PC-9 (cell line): ENCODE measurements around the gene ACOXL. TPM values are rescaled to one million over a fixed set of nuclear protein-coding genes. Genes with fewer than 3 reads are reported as not detected.

ENCODE experiments used
- BruUV-seq: library from RNA; stranded (reverse); fragments of 400-500 nt; replicated peaks from 2 replicates; lab custom pipeline; 2021; lab: Mats Ljungman, UMichigan
- CTCF ChIA-PET: fragments of 300-600 bp; sonication (Branson Sonifier 250); formaldehyde crosslinking; loops from one replicate; lab custom pipeline; 2022; ENCODE audit warnings: antibody characterized with exemption; lab: Charles Lee
- POLR2A ChIA-PET: fragments of 300-600 bp; sonication (Branson Sonifier 250); formaldehyde crosslinking; loops from one replicate; lab custom pipeline; 2022; ENCODE audit warnings: antibody characterized with exemption; ENCODE audit not compliant: unreplicated experiment; lab: Charles Lee
- DNase-seq, 2 experiments: peaks; one replicate each; pipeline versions ENCODE4 v3.0.0 to v3.0.0-alpha.2; 2015 to 2022; ENCODE audit warnings: mixed read lengths in 1 of 2
- H2AFZ ChIP-seq: fragments of 200-600 bp; sonication (generic); 2 replicates; pipeline ENCODE4 v1.8.1; 2017; ENCODE audit warnings: antibody characterized with exemption
- H3F3A ChIP-seq: fragments of 200-600 bp; sonication (generic); 2 replicates; pipeline ENCODE4 v1.8.1; 2017; ENCODE audit warnings: antibody characterized with exemption, mild to moderate bottlenecking, low read depth; ENCODE audit not compliant: insufficient read depth
- H3K27ac ChIP-seq: fragments of 200-600 bp; sonication (generic); 2 replicates; pipeline ENCODE4 v1.6.1; 2016; ENCODE audit warnings: mixed run types
- H3K27me3 ChIP-seq: fragments of 200-600 bp; sonication (generic); 2 replicates; pipeline ENCODE4 v1.6.1; 2016; ENCODE audit warnings: low read depth, mixed run types; ENCODE audit not compliant: insufficient read depth
- H3K36me3 ChIP-seq: fragments of 200-600 bp; sonication (generic); 2 replicates; pipeline ENCODE4 v1.6.1; 2016; ENCODE audit warnings: low read depth, mixed run types
- H3K4me1 ChIP-seq: fragments of 200-600 bp; sonication (generic); replicated peaks from 2 replicates; pipeline ENCODE4 v1.6.1; 2016; ENCODE audit warnings: mixed run types; ENCODE audit not compliant: insufficient read depth
- H3K4me2 ChIP-seq: fragments of 200-600 bp; sonication (generic); 2 replicates; pipeline ENCODE4 v1.6.1; 2017; ENCODE audit warnings: mixed run types
- H3K4me3 ChIP-seq: fragments of 200-600 bp; sonication (generic); 2 replicates; pipeline ENCODE4 v1.6.1; 2016; ENCODE audit warnings: mixed run types
- H3K79me2 ChIP-seq: fragments of 200-600 bp; sonication (generic); 2 replicates; pipeline ENCODE4 v1.6.1; 2017; ENCODE audit warnings: low read depth, mixed run types
- H3K9me2 ChIP-seq: fragments of 200-600 bp; sonication (generic); 2 replicates; pipeline ENCODE4 v1.8.1; 2017; ENCODE audit warnings: mild to moderate bottlenecking; ENCODE audit not compliant: insufficient read depth
- H3K9me3 ChIP-seq: fragments of 200-600 bp; sonication (generic); 2 replicates; pipeline ENCODE4 v1.8.1; 2016; ENCODE audit warnings: low read depth; ENCODE audit not compliant: insufficient read depth
- H4K20me1 ChIP-seq: fragments of 200-600 bp; sonication (generic); 2 replicates; pipeline ENCODE4 v1.8.1; 2017; ENCODE audit not compliant: insufficient read depth
- CTCF ChIP-seq: fragments of 200-600 bp; sonication (generic); conservative IDR thresholded peaks from 2 replicates; pipeline ENCODE4 v1.6.1; 2017; ENCODE audit warnings: mixed run types, antibody characterized with exemption, mild to moderate bottlenecking, moderate library complexity
- EZH2 ChIP-seq: fragments of 200-600 bp; sonication (generic); IDR thresholded peaks from 2 replicates; pipeline ENCODE4 v1.8.0; 2017; ENCODE audit warnings: antibody characterized with exemption, low read depth
- intact Hi-C: fragments of 100-400 bp; cut with micrococcal nuclease; formaldehyde crosslinking; loops from one replicate; pipeline ENCODE4 v1.10.0; 2022; ENCODE audit not compliant: unreplicated experiment
- total RNA-seq: library from RNA; stranded (reverse); gene quantifications from 2 replicates; pipeline ENCODE4 v1.2.3, GENCODE V29; 2021

Gene ACOXL
- total RNA-seq, 1 experiment from 2014 or later = 10.7 TPM

GRCh38 chr2:110927526-110927925, 195.2 kb downstream of the ACOXL start:
- H3F3A ChIP-seq = peaks cover 8% of the 10 kb centered on the region; the same call in 1 of the 2 replicates
- H3K4me3 ChIP-seq = no peak overlapping the region
- H3K36me3 ChIP-seq = no peaks in the 10 kb centered on the region
- ChIA-PET POLR2A (no interaction called here), CTCF (no interaction called here)
- no peaks in the 10 kb centered on the region for H4K20me1 ChIP-seq
- intact Hi-C loops = no loop called here
- no TSS peak for BruUV-seq
- no peaks in the 10 kb centered on the region for H3K27me3 ChIP-seq
- 0 out of 2 replicates have a peak, but pooled peaks cover 5% of the 10 kb centered on the region for H3K4me1 ChIP-seq
- H3K9me2 ChIP-seq = no peaks in the 10 kb centered on the region
- H3K27ac ChIP-seq = no peak overlapping the region
- TF ChIP-seq CTCF = no peak
- no peak for TF ChIP-seq EZH2
- DNase-seq = no peak
- peaks cover 13% of the 10 kb centered on the region; the same call in 1 of the 2 replicates for H3K9me3 ChIP-seq
- no peaks in the 10 kb centered on the region for H3K79me2 ChIP-seq
- H2AFZ ChIP-seq = no peak overlapping the region
- no peak overlapping the region for H3K4me2 ChIP-seq

- intact Hi-C loops = no loop called here
- Histone ChIP-seq H3K9me3 (peaks cover 13% of the 10 kb centered on the region; the same call in 1 of the 2 replicates), H3K4me2 (no peak overlapping the region), H3K27me3 (no peaks in the 10 kb centered on the region), H4K20me1 (no peaks in the 10 kb centered on the region), H3F3A (peaks cover 8% of the 10 kb centered on the region; the same call in 1 of the 2 replicates), H3K4me1 (0 out of 2 replicates have a peak, but pooled peaks cover 5% of the 10 kb centered on the region), H3K79me2 (no peaks in the 10 kb centered on the region), H2AFZ (no peak overlapping the region), H3K27ac (no peak overlapping the region), H3K36me3 (no peaks in the 10 kb centered on the region), H3K4me3 (no peak overlapping the region), H3K9me2 (no peaks in the 10 kb centered on the region)
- TF ChIP-seq EZH2 (no peak), CTCF (no peak)
- POLR2A ChIA-PET = no interaction called here
- BruUV-seq = no TSS peak
- DNase-seq = no peak
- CTCF ChIA-PET = no interaction called here
These were observed 197.2 kb downstream of the ACOXL start for GRCh38 chr2:110929528-110929927.

- Histone ChIP-seq H3K4me3 (no peak overlapping the region), H3K27ac (no peak overlapping the region), H3K4me2 (0 out of 2 replicates have a peak overlapping the region, but pooled peaks have one; percentile 15), H2AFZ (no peak overlapping the region), H3F3A (peaks cover 8% of the 10 kb centered on the region; the same call in 1 of the 2 replicates), H3K9me3 (peaks cover 13% of the 10 kb centered on the region; the same call in 1 of the 2 replicates), H3K36me3 (no peaks in the 10 kb centered on the region), H3K4me1 (0 out of 2 replicates have a peak, but pooled peaks cover 5% of the 10 kb centered on the region), H4K20me1 (no peaks in the 10 kb centered on the region), H3K27me3 (no peaks in the 10 kb centered on the region), H3K79me2 (no peaks in the 10 kb centered on the region), H3K9me2 (no peaks in the 10 kb centered on the region)
- intact Hi-C loops = no loop called here
- POLR2A ChIA-PET = no interaction called here
- TF ChIP-seq EZH2 = no peak
- TF ChIP-seq CTCF = no peak
- DNase-seq = peak in 1 of 2 experiments; percentile 75
- no TSS peak for BruUV-seq
- CTCF ChIA-PET = no interaction called here
These were observed 199.3 kb downstream of the ACOXL start for GRCh38 chr2:110931648-110932047.
